ENCODE data around the gene PPIE.
A peak's percentile ranks its signal among the peaks of the same experiment; 100 is the strongest.

The PPIE gene

DNA sequence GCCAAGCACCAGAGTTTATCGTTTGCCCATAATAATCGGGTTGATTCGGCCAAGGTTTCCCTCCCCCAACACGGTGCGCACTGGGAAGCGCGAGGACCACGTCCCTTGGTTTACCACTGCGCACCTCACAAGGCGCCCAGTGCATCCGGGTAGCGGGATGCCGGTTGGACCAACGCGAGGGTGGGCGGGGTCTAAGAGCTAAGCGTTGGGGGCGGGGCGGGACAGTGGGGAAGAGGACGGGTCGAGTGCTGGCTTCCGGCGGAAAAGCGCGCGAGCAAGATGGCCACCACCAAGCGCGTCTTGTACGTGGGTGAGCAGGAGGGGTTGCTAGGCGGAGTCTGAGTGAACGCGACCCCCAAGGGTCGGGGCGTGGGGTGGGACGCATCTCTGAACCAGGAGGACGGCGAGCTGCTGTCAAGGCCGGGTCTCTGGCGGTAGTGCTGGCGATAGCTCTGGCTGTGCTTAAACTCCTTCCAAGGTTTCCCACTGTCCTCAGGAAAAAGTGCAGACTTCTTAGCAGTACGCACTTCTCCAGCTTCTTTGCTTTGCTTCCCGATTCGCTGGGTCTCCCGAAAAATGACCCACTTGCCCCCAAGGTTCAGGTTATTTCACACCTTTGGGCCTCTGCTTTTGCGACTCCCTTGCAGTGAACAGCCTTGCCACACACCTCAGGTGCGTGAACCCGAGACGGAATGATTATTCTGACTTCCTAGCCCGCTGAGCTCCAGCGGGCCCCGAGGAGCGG, at the start of gene PPIE:
Gene PPIE (plus strand): TSS at position 261 of the 745 bp plus-strand sequence. CDS start 19 bp downstream, at position 280.
- TF ChIP-seq GATA1 (IDR thresholded peaks at IDR 0.05; ENCODE audit: low read depth, low read length) (no peak), POLR2A (IDR thresholded peaks at IDR 0.05; ENCODE audit: low read length) (peak; percentile 68)
- DNase-seq: peak; percentile 95

GRCh38 chr1:39689214-39689613, 49.5 kb upstream of the PPIE start:
- DNase-seq: no peak
- TF ChIP-seq POLR2A (IDR thresholded peaks at IDR 0.05; ENCODE audit: low read length): no peak

GRCh38 chr1:39689635-39690034, 49.0 kb upstream of the PPIE start:
- TF ChIP-seq POLR2A (IDR thresholded peaks at IDR 0.05; ENCODE audit: low read length): no peak
- TF ChIP-seq GATA1 (IDR thresholded peaks at IDR 0.05; ENCODE audit: low read depth, low read length): no peak
- no peak for DNase-seq

DNA sequence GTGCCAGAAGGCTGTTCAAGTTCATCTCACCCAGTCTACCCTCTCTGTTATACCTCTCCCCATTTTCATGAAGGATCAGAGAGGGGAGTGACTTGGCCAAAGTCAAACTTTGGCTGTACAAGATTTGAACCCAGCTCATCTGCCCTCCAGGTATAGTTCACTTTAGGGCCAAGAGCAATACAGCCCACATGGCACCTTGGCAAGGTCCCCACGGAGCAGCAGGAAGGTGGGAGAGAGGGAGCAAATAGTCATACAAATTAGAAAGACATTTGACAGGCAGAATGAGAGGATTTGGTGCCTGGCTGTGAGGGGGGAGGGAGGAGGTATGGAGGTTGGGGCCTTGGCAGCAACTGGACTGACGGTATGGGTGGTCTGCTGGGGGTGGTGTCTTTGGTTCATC, 48.5 kb upstream of the PPIE start:
- TF ChIP-seq GATA1 (IDR thresholded peaks at IDR 0.05; ENCODE audit: low read depth, low read length) (no peak), POLR2A (IDR thresholded peaks at IDR 0.05; ENCODE audit: low read length) (no peak)
- no peak for DNase-seq

- no peak for TF ChIP-seq POLR2A (IDR thresholded peaks at IDR 0.05; ENCODE audit: low read length)
- TF ChIP-seq GATA1 (IDR thresholded peaks at IDR 0.05; ENCODE audit: low read depth, low read length): no peak
- no peak for DNase-seq
Observed at GRCh38 chr1:39690794-39691382, 47.8 kb upstream of the PPIE start.

- no peak for TF ChIP-seq POLR2A (IDR thresholded peaks at IDR 0.05; ENCODE audit: low read length)
- TF ChIP-seq GATA1 (IDR thresholded peaks at IDR 0.05; ENCODE audit: low read depth, low read length): no peak
- DNase-seq: peak; percentile 80 to 81
Observed at GRCh38 chr1:39691383-39692151, 47.1 kb upstream of the PPIE start, which contains the start of gene HPCAL4. Gene HPCAL4, minus strand, starts transcription at chr1:39691433. Its CDS starts 6,830 bp downstream, at chr1:39684603.

DNA sequence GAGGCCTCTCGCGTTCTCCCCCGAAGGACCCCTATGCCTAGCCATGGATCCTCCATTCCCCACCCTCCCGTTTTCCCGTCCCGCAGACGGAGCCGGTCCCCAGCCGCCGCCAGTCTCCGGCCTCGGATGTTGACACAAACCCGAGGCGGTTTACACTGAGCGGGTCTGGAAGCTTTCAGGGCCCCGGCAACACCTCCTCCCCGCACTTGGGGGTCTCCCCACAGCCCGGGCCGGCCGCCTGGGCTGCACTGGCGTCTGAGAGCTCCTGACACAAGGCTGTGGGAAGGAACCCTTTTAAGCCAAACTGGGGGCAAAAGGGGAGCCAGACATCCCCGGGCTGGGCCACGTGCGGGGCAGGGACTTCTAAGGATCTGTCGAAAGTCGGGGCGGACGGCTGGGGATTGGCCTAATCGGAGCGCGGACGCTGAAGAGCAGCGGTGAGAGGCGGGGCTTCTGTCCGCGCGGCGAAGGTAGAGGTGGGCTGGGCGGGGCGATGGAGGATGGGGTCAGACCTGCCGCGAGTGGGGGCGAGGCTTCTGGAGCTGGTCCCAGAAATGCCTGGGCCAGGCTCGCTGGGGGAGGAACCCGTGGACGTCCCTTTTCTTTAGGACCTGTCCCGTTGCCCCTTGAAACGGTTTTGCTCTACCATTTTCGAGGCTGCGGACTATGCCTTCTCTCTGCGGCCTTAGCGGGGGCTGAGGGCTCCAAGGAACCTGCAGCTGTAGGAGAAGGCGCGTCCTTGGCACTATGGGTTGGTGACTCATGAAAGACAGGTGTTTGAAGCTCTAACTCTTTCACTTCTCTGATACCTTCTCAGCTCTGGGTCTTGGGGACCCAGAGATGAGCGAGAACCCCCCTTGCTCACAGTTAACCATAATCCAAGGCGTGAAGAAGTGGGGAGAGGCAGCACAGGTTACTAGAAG, 46.3 kb upstream of the PPIE start:
- DNase-seq: no peak
- TF ChIP-seq POLR2A (IDR thresholded peaks at IDR 0.05; ENCODE audit: low read length) (no peak), GATA1 (IDR thresholded peaks at IDR 0.05; ENCODE audit: low read depth, low read length) (no peak)

- DNase-seq: no peak
- no peak for TF ChIP-seq GATA1 (IDR thresholded peaks at IDR 0.05; ENCODE audit: low read depth, low read length)
- TF ChIP-seq POLR2A (IDR thresholded peaks at IDR 0.05; ENCODE audit: low read length): no peak
Observed at GRCh38 chr1:39694026-39694425, 44.7 kb upstream of the PPIE start.

GRCh38 chr1:39695016-39695415, 43.7 kb upstream of the PPIE start:
- no peak for DNase-seq
- TF ChIP-seq POLR2A (IDR thresholded peaks at IDR 0.05; ENCODE audit: low read length) (no peak), GATA1 (IDR thresholded peaks at IDR 0.05; ENCODE audit: low read depth, low read length) (no peak)

GRCh38 chr1:39696448-39696847, 42.2 kb upstream of the PPIE start:
- no peak for DNase-seq
- TF ChIP-seq POLR2A (IDR thresholded peaks at IDR 0.05; ENCODE audit: low read length) (no peak), GATA1 (IDR thresholded peaks at IDR 0.05; ENCODE audit: low read depth, low read length) (no peak)

GRCh38 chr1:39698568-39698967, 40.1 kb upstream of the PPIE start:
- no peak for DNase-seq
- no peak for TF ChIP-seq POLR2A (IDR thresholded peaks at IDR 0.05; ENCODE audit: low read length)
- no peak for TF ChIP-seq GATA1 (IDR thresholded peaks at IDR 0.05; ENCODE audit: low read depth, low read length)

DNA sequence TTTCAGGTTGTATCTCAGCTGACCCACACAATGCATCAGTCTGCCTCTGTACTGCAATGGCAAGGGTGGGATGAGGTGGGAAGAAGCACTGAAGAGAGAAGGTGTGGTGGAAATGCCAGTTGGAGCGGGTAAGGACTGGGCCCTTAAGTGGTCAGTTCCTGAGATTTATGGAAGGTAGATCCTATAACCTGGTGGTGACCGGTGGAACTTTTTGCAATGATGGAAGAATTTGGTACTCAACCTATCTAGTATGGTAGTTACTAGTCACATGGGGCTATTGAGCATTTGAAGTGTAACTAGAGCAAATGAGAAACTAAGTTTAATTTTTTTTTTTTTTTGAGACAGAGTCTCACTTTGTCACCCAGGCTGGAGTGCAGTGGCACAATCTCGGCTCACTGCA, 39.3 kb upstream of the PPIE start:
- no peak for TF ChIP-seq POLR2A (IDR thresholded peaks at IDR 0.05; ENCODE audit: low read length)
- TF ChIP-seq GATA1 (IDR thresholded peaks at IDR 0.05; ENCODE audit: low read depth, low read length): no peak
- DNase-seq: no peak

- TF ChIP-seq POLR2A (IDR thresholded peaks at IDR 0.05; ENCODE audit: low read length) (no peak), GATA1 (IDR thresholded peaks at IDR 0.05; ENCODE audit: low read depth, low read length) (no peak)
- DNase-seq: no peak
Observed at GRCh38 chr1:39700348-39700747, 38.3 kb upstream of the PPIE start.
